ENCODE measurements around the gene MRAP2. TPM values are rescaled to one million over a fixed set of nuclear protein-coding genes. Genes with fewer than 3 reads are reported as not detected.

The MRAP2 gene
- polyA plus RNA-seq, 3 donors: not detected

GRCh38 chr6:83984411-83984810 lies 49.2 kb upstream of the MRAP2 start:
- TF ChIP-seq CTCF (IDR thresholded peaks at IDR 0.05): no peak
- H3K4me3 ChIP-seq (replicated peaks in 1 of 3; ENCODE audit: low read depth in 2 of 3, low read length in 3 of 3): no peak overlapping the region
- H3K36me3 Mint-ChIP-seq: peaks cover 7 to 8% of the 10 kb centered on the region in 2 donors

GRCh38 chr6:83985308-83985713 lies 48.3 kb upstream of the MRAP2 start:
- Histone ChIP-seq H3K27ac (ENCODE audit: low read depth in 1 of 2, low read length in 2 of 2) (no peak overlapping the region), H2AFZ (ENCODE audit: insufficient read depth, low read depth, low read length, poor library complexity, severe bottlenecking) (no peak overlapping the region), H3K4me3 (replicated peaks in 1 of 3; ENCODE audit: low read depth in 2 of 3, low read length in 3 of 3) (no peak overlapping the region), H3K4me2 (replicated peaks; ENCODE audit: extremely low read depth, low read length, poor library complexity, severe bottlenecking) (no peak overlapping the region), H3K79me2 (ENCODE audit: insufficient read depth, low read length) (no peaks in the 10 kb centered on the region), H3K27me3 (ENCODE audit: control insufficient read depth in 2 of 2, insufficient read depth in 2 of 2, low read length in 2 of 2) (no peaks in the 10 kb centered on the region), H3K9me3 (replicated peaks in 1 of 2; ENCODE audit: control insufficient read depth in 1 of 2, insufficient read depth in 1 of 2, low read length in 2 of 2) (no peaks in the 10 kb centered on the region), H3K9ac (ENCODE audit: insufficient read depth, low read length, poor library complexity, severe bottlenecking) (no peak overlapping the region), H3K36me3 (replicated peaks in 1 of 2; ENCODE audit: control insufficient read depth in 1 of 2, insufficient read depth in 2 of 2, low read length in 2 of 2) (no peaks in the 10 kb centered on the region), H4K20me1 (ENCODE audit: insufficient read depth, low read length) (no peaks in the 10 kb centered on the region), H3K4me1 (ENCODE audit: control insufficient read depth in 1 of 2, insufficient read depth in 2 of 2, low read length in 2 of 2) (no peaks in the 10 kb centered on the region)
- no peak for DNase-seq
- Mint-ChIP-seq H3K4me1 (no peaks in the 10 kb centered on the region), H3K27me3 (ENCODE audit: low read depth in 3 of 3) (no peaks in the 10 kb centered on the region), H3K9me3 (peaks cover 0 to 5% (median 0%) of the 10 kb centered on the region in 7 donors), H3K36me3 (peaks cover 7 to 8% of the 10 kb centered on the region in 2 donors), H3K4me3 (no peak overlapping the region), H3K27ac (no peak overlapping the region)
- WGBS (ENCODE audit: insufficient coverage): 40% methylated on average over 1 of the region's 1 CpG
- TF ChIP-seq CTCF (IDR thresholded peaks at IDR 0.05): no peak
- intact Hi-C loops (cut with micrococcal nuclease): no loop called here

More at GRCh38 chr6:83984411-83984810, 49.2 kb upstream of the MRAP2 start:
- no peaks in the 10 kb centered on the region for H3K79me2 ChIP-seq (ENCODE audit: insufficient read depth, low read length)
- no peaks in the 10 kb centered on the region for H4K20me1 ChIP-seq (ENCODE audit: insufficient read depth, low read length)
- H3K27ac ChIP-seq (ENCODE audit: low read depth in 1 of 2, low read length in 2 of 2): no peak overlapping the region
- no CpG with 5 or more reads among the region's 1 CpG for WGBS (ENCODE audit: insufficient coverage)
- Mint-ChIP-seq H3K27me3 (ENCODE audit: low read depth in 3 of 3) (no peaks in the 10 kb centered on the region), H3K27ac (no peak overlapping the region), H3K4me3 (no peak overlapping the region), H3K9me3 (peaks cover 0 to 5% (median 0%) of the 10 kb centered on the region in 7 donors), H3K4me1 (no peaks in the 10 kb centered on the region)
- H3K4me2 ChIP-seq (replicated peaks; ENCODE audit: extremely low read depth, low read length, poor library complexity, severe bottlenecking): no peak overlapping the region
- H3K4me1 ChIP-seq (ENCODE audit: control insufficient read depth in 1 of 2, insufficient read depth in 2 of 2, low read length in 2 of 2): no peaks in the 10 kb centered on the region
- no peaks in the 10 kb centered on the region for H3K36me3 ChIP-seq (replicated peaks in 1 of 2; ENCODE audit: control insufficient read depth in 1 of 2, insufficient read depth in 2 of 2, low read length in 2 of 2)
- no peak overlapping the region for H2AFZ ChIP-seq (ENCODE audit: insufficient read depth, low read depth, low read length, poor library complexity, severe bottlenecking)
- no peak for DNase-seq
- H3K9ac ChIP-seq (ENCODE audit: insufficient read depth, low read length, poor library complexity, severe bottlenecking): no peak overlapping the region
- H3K9me3 ChIP-seq (replicated peaks in 1 of 2; ENCODE audit: control insufficient read depth in 1 of 2, insufficient read depth in 1 of 2, low read length in 2 of 2): no peaks in the 10 kb centered on the region
- H3K27me3 ChIP-seq (ENCODE audit: control insufficient read depth in 2 of 2, insufficient read depth in 2 of 2, low read length in 2 of 2): no peaks in the 10 kb centered on the region
- intact Hi-C loops (cut with micrococcal nuclease): no loop called here

Measured in CD14-positive monocyte (primary cell).